Measurements from ENCODE around the gene ITGA3. TPM values are rescaled to one million over a fixed set of nuclear protein-coding genes. Genes with fewer than 3 reads are reported as not detected.

The ITGA3 gene
- total RNA-seq, 1 experiment from 2014 or later = 1.4 TPM

DNA sequence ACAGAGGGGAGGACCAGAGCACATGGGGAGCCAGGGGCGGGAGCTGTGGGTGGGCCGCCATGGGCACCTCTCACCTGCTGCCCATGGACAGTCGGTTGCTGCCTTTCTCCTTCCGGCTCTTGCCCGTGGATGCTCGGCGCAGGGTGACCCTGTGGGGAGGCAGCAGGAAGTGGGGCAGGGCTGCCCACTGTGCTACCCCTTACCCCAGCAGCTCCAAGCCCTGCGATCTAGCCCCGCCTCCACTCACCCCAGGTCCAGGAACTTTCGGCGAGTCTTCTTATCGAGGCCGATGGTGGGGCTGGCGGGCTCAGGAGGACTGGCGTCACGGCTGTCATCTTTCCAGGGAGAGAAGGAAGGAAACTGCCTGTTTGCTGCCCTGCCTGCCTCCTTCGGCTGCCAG lies 59.8 kb downstream of the ITGA3 start:
- Histone ChIP-seq H3K27ac (ENCODE audit: low read depth, low read length, poor library complexity, severe bottlenecking) (no peak overlapping the region), H3K27me3 (replicated peaks; ENCODE audit: insufficient read depth, low read depth, low read length, poor library complexity) (no peaks in the 10 kb centered on the region), H3K4me3 (ENCODE audit: low read depth, low read length, poor library complexity, severe bottlenecking) (no peak overlapping the region), H3K9me3 (ENCODE audit: low read depth, low read length, poor library complexity, severe bottlenecking) (no peaks in the 10 kb centered on the region), H3K4me1 (ENCODE audit: insufficient read depth, low read length, poor library complexity, severe bottlenecking) (peaks cover 16% of the 10 kb centered on the region), H3K36me3 (ENCODE audit: insufficient read depth, low read length, poor library complexity, severe bottlenecking) (peaks cover 5% of the 10 kb centered on the region)
- BruUV-seq (replicated peaks) = no TSS peak
- DNase-seq (ENCODE audit: low spot score) = no peak
- CTCF ChIA-PET = interaction anchor here (1.0 to 1.8 kb wide), 3 partner anchors 8 to 84 kb away, joined by 6 to 9 read pairs (median 7); no protein-coding TSS in a partner anchor
- POLR2A ChIA-PET (ENCODE audit: low non-redundant PET) = no interaction called here
- intact Hi-C loops (cut with micrococcal nuclease; ENCODE audit: unreplicated experiment) = loop anchor here (1.0 kb wide), 1 partner anchor 46 kb away; no protein-coding TSS in a partner anchor
- TF ChIP-seq, protein P1, sequence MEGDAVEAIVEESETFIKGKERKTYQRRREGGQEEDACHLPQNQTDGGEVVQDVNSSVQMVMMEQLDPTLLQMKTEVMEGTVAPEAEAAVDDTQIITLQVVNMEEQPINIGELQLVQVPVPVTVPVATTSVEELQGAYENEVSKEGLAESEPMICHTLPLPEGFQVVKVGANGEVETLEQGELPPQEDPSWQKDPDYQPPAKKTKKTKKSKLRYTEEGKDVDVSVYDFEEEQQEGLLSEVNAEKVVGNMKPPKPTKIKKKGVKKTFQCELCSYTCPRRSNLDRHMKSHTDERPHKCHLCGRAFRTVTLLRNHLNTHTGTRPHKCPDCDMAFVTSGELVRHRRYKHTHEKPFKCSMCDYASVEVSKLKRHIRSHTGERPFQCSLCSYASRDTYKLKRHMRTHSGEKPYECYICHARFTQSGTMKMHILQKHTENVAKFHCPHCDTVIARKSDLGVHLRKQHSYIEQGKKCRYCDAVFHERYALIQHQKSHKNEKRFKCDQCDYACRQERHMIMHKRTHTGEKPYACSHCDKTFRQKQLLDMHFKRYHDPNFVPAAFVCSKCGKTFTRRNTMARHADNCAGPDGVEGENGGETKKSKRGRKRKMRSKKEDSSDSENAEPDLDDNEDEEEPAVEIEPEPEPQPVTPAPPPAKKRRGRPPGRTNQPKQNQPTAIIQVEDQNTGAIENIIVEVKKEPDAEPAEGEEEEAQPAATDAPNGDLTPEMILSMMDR (conservative IDR thresholded peaks at IDR 0.05; ENCODE audit: low read depth, low read length) = no peak
- no peak for TF ChIP-seq EZH2 (IDR thresholded peaks at IDR 0.05; ENCODE audit: borderline replicate concordance, low read depth, low read length, poor library complexity, severe bottlenecking)

DNA sequence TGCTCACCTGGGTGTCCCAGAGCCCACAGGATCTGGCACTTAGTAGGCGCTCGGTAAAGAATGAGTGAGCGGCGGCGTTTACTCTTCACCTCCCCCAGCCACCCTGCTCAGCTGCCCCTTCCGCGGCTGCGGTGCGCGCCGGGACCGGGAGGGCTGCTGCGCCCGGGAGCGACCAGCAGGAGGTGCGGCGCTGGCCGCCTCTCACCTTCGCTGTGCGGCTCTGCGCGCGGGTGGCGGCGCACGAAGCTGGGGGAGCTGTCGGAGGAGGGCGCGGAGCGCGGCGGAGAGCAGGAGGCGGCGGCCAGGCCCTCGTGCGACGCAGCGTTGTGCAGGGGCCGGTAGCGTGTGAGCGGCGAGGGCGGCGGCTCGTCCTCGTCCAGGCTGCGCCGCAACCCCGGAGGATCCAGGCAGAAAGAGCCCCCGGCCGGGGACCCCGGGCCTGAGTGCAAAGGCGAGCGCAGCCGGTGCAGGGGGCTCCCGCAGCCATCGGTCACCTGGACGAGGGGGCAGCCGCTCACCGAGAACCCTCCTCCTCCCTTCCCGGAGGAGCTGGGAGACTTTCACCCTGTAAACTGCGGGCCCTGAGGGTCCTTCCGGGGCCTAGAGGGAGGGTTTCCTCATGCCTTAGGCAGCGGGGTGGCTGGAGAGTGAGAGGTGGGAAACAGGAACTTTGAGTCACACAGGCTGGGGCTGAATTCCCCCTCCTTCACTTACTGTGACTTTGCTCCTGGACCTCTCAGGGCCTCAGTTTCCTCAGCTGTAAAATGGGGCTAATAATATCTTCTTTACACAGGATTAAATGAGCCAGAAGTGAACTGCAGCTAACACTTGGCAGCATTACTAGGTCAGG lies 61.5 kb downstream of the ITGA3 start:
- TF ChIP-seq, protein P1 (conservative IDR thresholded peaks at IDR 0.05; ENCODE audit: low read depth, low read length) = peak; percentile 49
- TF ChIP-seq EZH2 (IDR thresholded peaks at IDR 0.05; ENCODE audit: borderline replicate concordance, low read depth, low read length, poor library complexity, severe bottlenecking) = no peak
- no peak overlapping the region for H3K4me3 ChIP-seq (ENCODE audit: low read depth, low read length, poor library complexity, severe bottlenecking)
- ChIA-PET CTCF (interaction anchor here (1.0 to 1.5 kb wide), 3 partner anchors 23 to 52 kb away, joined by 4 read pairs; no protein-coding TSS in a partner anchor), POLR2A (ENCODE audit: low non-redundant PET) (no interaction called here)
- no peaks in the 10 kb centered on the region for H3K27me3 ChIP-seq (replicated peaks; ENCODE audit: insufficient read depth, low read depth, low read length, poor library complexity)
- peaks cover 26% of the 10 kb centered on the region for H3K4me1 ChIP-seq (ENCODE audit: insufficient read depth, low read length, poor library complexity, severe bottlenecking)
- DNase-seq (ENCODE audit: low spot score) = peak; percentile 44
- H3K27ac ChIP-seq (ENCODE audit: low read depth, low read length, poor library complexity, severe bottlenecking) = no peak overlapping the region
- H3K9me3 ChIP-seq (ENCODE audit: low read depth, low read length, poor library complexity, severe bottlenecking) = no peaks in the 10 kb centered on the region
- no TSS peak for BruUV-seq (replicated peaks)
- intact Hi-C loops (cut with micrococcal nuclease; ENCODE audit: unreplicated experiment) = no loop called here
- H3K36me3 ChIP-seq (ENCODE audit: insufficient read depth, low read length, poor library complexity, severe bottlenecking) = peaks cover 5% of the 10 kb centered on the region

DNA sequence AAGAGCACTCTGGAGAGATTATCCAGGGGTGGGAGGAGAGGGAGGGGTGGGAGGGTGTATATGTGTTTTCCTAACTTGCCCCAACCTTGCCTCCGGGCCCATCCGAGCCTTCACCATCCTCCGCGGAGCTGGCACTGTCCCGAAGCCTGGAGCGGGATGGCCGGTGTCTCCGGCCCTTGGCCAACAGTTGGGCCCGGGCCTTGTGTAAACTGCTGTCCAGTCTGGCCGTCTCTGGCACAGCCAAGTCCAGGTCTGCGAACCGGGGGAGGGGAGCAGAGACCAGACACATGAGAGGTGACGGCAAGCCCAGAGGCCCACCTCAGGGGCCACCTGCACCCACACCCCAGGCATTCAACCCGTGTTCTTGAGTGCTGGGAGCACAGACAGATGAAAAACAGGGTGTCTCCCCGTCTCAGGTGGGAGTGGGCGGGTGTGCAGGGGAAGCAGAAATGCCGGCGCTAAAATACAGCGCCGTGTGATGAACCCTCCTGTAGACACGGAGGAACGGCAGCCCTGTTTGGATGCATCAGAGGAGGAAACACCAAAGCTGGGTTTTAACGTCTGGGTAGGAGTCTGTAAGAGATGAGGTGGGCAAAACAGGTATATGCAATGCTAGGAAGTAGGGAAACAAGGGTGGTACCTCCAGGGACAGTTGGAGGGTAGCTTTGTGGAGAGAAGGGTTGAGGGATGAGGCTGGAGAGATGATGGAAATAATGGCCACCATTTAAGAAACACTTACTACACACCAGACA lies 62.3 kb downstream of the ITGA3 start:
- TF ChIP-seq, protein P1 (conservative IDR thresholded peaks at IDR 0.05; ENCODE audit: low read depth, low read length) = no peak
- no peak for TF ChIP-seq EZH2 (IDR thresholded peaks at IDR 0.05; ENCODE audit: borderline replicate concordance, low read depth, low read length, poor library complexity, severe bottlenecking)
- no peak for DNase-seq (ENCODE audit: low spot score)
- ChIA-PET POLR2A (ENCODE audit: low non-redundant PET) (no interaction called here), CTCF (interaction anchor here (0.6 to 1.4 kb wide), 2 partner anchors 24 to 33 kb away, joined by 4 to 5 read pairs; no protein-coding TSS in a partner anchor)
- Histone ChIP-seq H3K9me3 (ENCODE audit: low read depth, low read length, poor library complexity, severe bottlenecking) (no peaks in the 10 kb centered on the region), H3K4me3 (ENCODE audit: low read depth, low read length, poor library complexity, severe bottlenecking) (no peak overlapping the region), H3K36me3 (ENCODE audit: insufficient read depth, low read length, poor library complexity, severe bottlenecking) (peaks cover 5% of the 10 kb centered on the region), H3K27me3 (replicated peaks; ENCODE audit: insufficient read depth, low read depth, low read length, poor library complexity) (no peaks in the 10 kb centered on the region), H3K27ac (ENCODE audit: low read depth, low read length, poor library complexity, severe bottlenecking) (no peak overlapping the region), H3K4me1 (ENCODE audit: insufficient read depth, low read length, poor library complexity, severe bottlenecking) (peaks cover 34% of the 10 kb centered on the region)
- intact Hi-C loops (cut with micrococcal nuclease; ENCODE audit: unreplicated experiment) = no loop called here
- no TSS peak for BruUV-seq (replicated peaks)

All from A673 (cell line).